ENCODE data around the gene MBD6. TPM values are rescaled to one million over a fixed set of nuclear protein-coding genes. Genes with fewer than 3 reads are reported as not detected.
A peak's percentile ranks its signal among the peaks of the same experiment; 100 is the strongest.

MBD6 gene
- total and polyA plus RNA-seq, 9 donors: 11.0 to 55.5 (median 32.9) TPM

GRCh38 chr12:57539134-57539768, 16.6 kb downstream of the MBD6 start:
- Histone ChIP-seq H3K27ac (ENCODE audit: low read length) (no peak overlapping the region), H3K9me3 (replicated peaks; ENCODE audit: control insufficient read depth, low read depth, low read length) (no peaks in the 10 kb centered on the region), H3K36me3 (ENCODE audit: control insufficient read depth, insufficient read depth, low read length) (peaks cover 65% of the 10 kb centered on the region), H3K4me3 (ENCODE audit: low read length) (no peak overlapping the region), H3K4me1 (ENCODE audit: control insufficient read depth, insufficient read depth, low read length) (no peaks in the 10 kb centered on the region), H3K27me3 (ENCODE audit: control insufficient read depth, insufficient read depth, low read length) (no peaks in the 10 kb centered on the region)
- WGBS (ENCODE audit: insufficient coverage): 86% methylated on average over 2 of the region's 5 CpGs
- DNase-seq: no peak

DNA sequence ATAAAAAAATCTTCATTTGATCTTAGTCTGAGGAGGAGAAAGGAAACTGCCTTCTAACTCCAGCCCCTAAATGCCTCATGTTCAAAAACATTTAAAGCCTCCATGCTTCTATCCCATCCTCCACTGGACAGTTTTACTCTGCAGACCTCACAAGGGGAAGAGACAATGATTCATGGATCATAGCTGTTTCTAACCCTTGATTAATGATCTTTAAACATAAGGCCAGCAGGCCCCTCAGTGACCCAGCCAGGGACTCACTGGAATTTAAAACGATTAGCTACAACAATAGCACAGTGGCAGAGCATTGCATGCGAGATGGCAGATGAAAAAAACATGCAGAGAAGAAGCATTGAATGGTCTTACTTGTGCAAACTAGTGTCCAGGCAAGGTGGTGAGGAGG, 18.4 kb downstream of the MBD6 start:
- H3K4me1 ChIP-seq (ENCODE audit: control insufficient read depth, insufficient read depth, low read length): peaks cover 5% of the 10 kb centered on the region
- no peak overlapping the region for H3K4me3 ChIP-seq (ENCODE audit: low read length)
- H3K36me3 ChIP-seq (ENCODE audit: control insufficient read depth, insufficient read depth, low read length): peaks cover 48% of the 10 kb centered on the region
- no peaks in the 10 kb centered on the region for H3K9me3 ChIP-seq (replicated peaks; ENCODE audit: control insufficient read depth, low read depth, low read length)
- no peaks in the 10 kb centered on the region for H3K27me3 ChIP-seq (ENCODE audit: control insufficient read depth, insufficient read depth, low read length)
- no peak overlapping the region for H3K27ac ChIP-seq (ENCODE audit: low read length)
- WGBS (ENCODE audit: insufficient coverage): 80% methylated on average over 1 of the region's 2 CpGs
- no peak for DNase-seq

DNA sequence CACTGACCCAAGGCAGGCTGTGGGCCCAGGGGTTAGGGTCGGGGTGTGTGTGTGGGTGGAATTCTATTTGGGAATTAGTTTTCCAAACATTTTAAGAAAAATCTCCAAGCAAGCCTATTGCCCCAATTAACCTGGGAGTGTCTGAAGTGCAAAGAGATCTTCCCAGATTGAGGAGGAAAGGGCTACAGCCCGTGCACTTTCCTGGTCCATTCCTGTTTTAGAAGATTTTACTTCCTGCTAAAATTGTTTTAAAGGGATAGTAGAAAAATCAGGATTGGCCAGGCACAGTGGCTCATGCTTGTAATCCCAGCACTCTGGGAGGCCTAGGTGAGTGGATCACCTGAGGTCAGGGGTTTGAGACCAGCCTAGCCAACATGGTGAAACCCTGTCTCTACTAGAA, 19.1 kb downstream of the MBD6 start:
- no peaks in the 10 kb centered on the region for H3K27me3 ChIP-seq (ENCODE audit: control insufficient read depth, insufficient read depth, low read length)
- no peak for DNase-seq
- H3K9me3 ChIP-seq (replicated peaks; ENCODE audit: control insufficient read depth, low read depth, low read length): no peaks in the 10 kb centered on the region
- H3K36me3 ChIP-seq (ENCODE audit: control insufficient read depth, insufficient read depth, low read length): peaks cover 41% of the 10 kb centered on the region
- H3K4me1 ChIP-seq (ENCODE audit: control insufficient read depth, insufficient read depth, low read length): peaks cover 10% of the 10 kb centered on the region
- H3K27ac ChIP-seq (ENCODE audit: low read length): no peak overlapping the region
- WGBS (ENCODE audit: insufficient coverage): 57% methylated on average over 1 of the region's 2 CpGs
- no peak overlapping the region for H3K4me3 ChIP-seq (ENCODE audit: low read length)

- Histone ChIP-seq H3K27ac (ENCODE audit: low read length) (no peak overlapping the region), H3K27me3 (ENCODE audit: control insufficient read depth, insufficient read depth, low read length) (peaks cover 4% of the 10 kb centered on the region), H3K9me3 (replicated peaks; ENCODE audit: control insufficient read depth, low read depth, low read length) (no peaks in the 10 kb centered on the region), H3K36me3 (ENCODE audit: control insufficient read depth, insufficient read depth, low read length) (peaks cover 25% of the 10 kb centered on the region), H3K4me1 (ENCODE audit: control insufficient read depth, insufficient read depth, low read length) (peaks cover 10% of the 10 kb centered on the region), H3K4me3 (ENCODE audit: low read length) (no peak overlapping the region)
- no peak for DNase-seq
- WGBS (ENCODE audit: insufficient coverage): 90% methylated on average over 1 of the region's 2 CpGs
These were observed 21.0 kb downstream of the MBD6 start for GRCh38 chr12:57543581-57543980.

DNA sequence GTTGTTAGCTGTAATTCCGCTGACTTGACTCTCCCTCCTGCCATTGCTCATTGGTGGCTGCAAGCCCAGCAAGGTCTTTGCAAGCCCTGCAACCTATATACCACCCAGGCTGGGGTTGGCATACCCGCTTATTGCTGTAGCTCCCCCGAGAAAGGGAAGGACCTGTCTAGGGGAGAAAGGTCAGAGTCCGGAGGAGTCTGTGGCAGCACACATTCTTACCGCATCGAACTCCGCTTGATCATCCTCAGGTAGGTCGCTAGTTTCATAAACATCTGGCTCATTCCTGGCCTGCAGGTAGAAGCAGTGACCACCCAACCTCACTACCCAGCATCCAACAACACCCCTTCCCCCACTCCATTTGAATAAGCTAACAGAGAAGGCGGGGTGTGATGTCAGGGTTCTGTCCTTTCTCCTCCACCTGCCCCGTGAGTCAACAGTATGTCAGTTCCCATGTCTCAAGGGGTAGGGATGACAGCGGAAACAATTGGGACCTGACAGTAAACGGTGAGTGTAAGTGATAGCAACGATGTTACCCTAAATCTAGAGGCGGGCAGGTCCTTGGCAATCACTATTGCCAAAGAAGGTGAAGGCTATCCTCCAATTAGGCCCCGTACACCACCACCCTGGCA, 23.3 kb downstream of the MBD6 start:
- Histone ChIP-seq H3K27me3 (ENCODE audit: control insufficient read depth, insufficient read depth, low read length) (peaks cover 27% of the 10 kb centered on the region), H3K4me1 (ENCODE audit: control insufficient read depth, insufficient read depth, low read length) (peaks cover 13% of the 10 kb centered on the region), H3K4me3 (ENCODE audit: low read length) (peak overlapping the region; percentile 99), H3K36me3 (ENCODE audit: control insufficient read depth, insufficient read depth, low read length) (peaks cover 13% of the 10 kb centered on the region), H3K9me3 (replicated peaks; ENCODE audit: control insufficient read depth, low read depth, low read length) (no peaks in the 10 kb centered on the region), H3K27ac (ENCODE audit: low read length) (peak overlapping the region; percentile 78)
- DNase-seq: no peak
- 67% methylated on average over 7 of the region's 15 CpGs for WGBS (ENCODE audit: insufficient coverage)

- Histone ChIP-seq H3K27ac (ENCODE audit: low read length) (peak within 1 kb of the TSS; percentile 78), H3K4me1 (ENCODE audit: control insufficient read depth, insufficient read depth, low read length) (peaks cover 13% of the 10 kb centered on the region), H3K36me3 (ENCODE audit: control insufficient read depth, insufficient read depth, low read length) (peaks cover 5% of the 10 kb centered on the region), H3K4me3 (ENCODE audit: low read length) (peak within 1 kb of the TSS; percentile 99), H3K27me3 (ENCODE audit: control insufficient read depth, insufficient read depth, low read length) (peaks cover 33% of the 10 kb centered on the region), H3K9me3 (replicated peaks; ENCODE audit: control insufficient read depth, low read depth, low read length) (no peaks in the 10 kb centered on the region)
- under 1% methylated on average over 56 of the region's 56 CpGs for WGBS (ENCODE audit: insufficient coverage)
- DNase-seq: peak; percentile 99
These were observed 24.0 kb downstream of the MBD6 start, which contains the start of gene DCTN2 for GRCh38 chr12:57546438-57547287. Gene DCTN2, minus strand, starts transcription at chr12:57547192. Its CDS starts 129 bp downstream, at chr12:57547063.

DNA sequence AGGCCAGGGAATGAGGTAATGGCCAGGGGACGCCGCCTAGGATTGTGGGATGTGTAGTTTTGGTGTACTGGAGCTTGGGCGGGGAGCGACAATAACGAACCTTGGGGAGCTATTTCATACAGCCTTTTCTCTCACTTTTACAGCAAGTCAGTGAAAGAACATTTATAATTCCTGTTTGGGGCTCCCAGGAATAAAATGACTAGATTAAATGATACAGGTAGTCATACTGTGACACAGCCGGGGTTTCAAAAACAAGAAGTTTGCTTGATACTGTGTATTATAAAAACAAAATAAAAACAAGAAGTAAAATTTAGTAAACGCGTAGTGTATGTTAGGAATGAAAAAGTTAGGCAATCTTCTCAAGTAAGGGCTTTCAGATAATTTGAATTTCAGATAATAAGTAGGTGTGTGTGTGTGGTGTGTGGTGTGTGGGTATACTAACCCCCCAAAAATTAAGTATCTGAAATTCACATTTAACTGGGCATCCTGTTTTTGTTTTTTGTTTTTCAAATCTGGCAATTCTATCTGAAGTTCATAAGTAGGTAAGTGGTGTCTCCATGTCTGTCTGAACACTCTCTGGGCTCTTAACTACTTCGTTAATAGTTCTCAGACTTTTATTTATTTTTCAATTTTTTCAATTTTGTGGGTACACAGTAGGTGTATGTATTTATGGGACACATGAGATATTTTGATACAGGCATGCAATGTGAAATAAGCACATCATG, 24.8 kb downstream of the MBD6 start:
- Histone ChIP-seq H3K27me3 (ENCODE audit: control insufficient read depth, insufficient read depth, low read length) (peaks cover 41% of the 10 kb centered on the region), H3K4me1 (ENCODE audit: control insufficient read depth, insufficient read depth, low read length) (peaks cover 13% of the 10 kb centered on the region), H3K36me3 (ENCODE audit: control insufficient read depth, insufficient read depth, low read length) (peaks cover 2% of the 10 kb centered on the region), H3K27ac (ENCODE audit: low read length) (no peak overlapping the region), H3K9me3 (replicated peaks; ENCODE audit: control insufficient read depth, low read depth, low read length) (no peaks in the 10 kb centered on the region), H3K4me3 (ENCODE audit: low read length) (peak overlapping the region; percentile 99)
- no CpG with 5 or more reads among the region's 9 CpGs for WGBS (ENCODE audit: insufficient coverage)
- DNase-seq: no peak

DNA sequence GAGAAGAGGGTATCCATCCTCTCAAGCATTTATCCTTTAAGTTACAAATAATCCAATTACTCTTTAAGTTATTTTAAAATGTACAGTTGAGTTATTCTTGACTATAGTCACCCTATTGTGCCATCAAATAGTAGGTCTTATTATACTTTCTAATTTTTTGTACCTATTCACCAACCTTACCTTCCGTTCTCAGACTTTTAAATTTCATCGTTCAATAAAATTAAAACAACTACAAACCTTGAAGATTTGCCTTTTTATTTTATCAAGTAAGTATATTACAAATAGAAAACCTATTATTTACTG, 25.3 kb downstream of the MBD6 start:
- H3K4me1 ChIP-seq (ENCODE audit: control insufficient read depth, insufficient read depth, low read length): peaks cover 13% of the 10 kb centered on the region

GRCh38 chr12:57548488-57548887, 25.9 kb downstream of the MBD6 start:
- Histone ChIP-seq H3K9me3 (replicated peaks; ENCODE audit: control insufficient read depth, low read depth, low read length) (no peaks in the 10 kb centered on the region), H3K4me1 (ENCODE audit: control insufficient read depth, insufficient read depth, low read length) (peaks cover 13% of the 10 kb centered on the region), H3K27me3 (ENCODE audit: control insufficient read depth, insufficient read depth, low read length) (peaks cover 51% of the 10 kb centered on the region), H3K4me3 (ENCODE audit: low read length) (no peak overlapping the region), H3K27ac (ENCODE audit: low read length) (no peak overlapping the region), H3K36me3 (ENCODE audit: control insufficient read depth, insufficient read depth, low read length) (peaks cover under 1% of the 10 kb centered on the region)
- WGBS (ENCODE audit: insufficient coverage): no CpG with 5 or more reads among the region's 2 CpGs
- DNase-seq: no peak

More for the DNA sequence above, 25.3 kb downstream of the MBD6 start:
- no peak for DNase-seq
- Histone ChIP-seq H3K36me3 (ENCODE audit: control insufficient read depth, insufficient read depth, low read length) (peaks cover 2% of the 10 kb centered on the region), H3K4me3 (ENCODE audit: low read length) (no peak overlapping the region), H3K27me3 (ENCODE audit: control insufficient read depth, insufficient read depth, low read length) (peaks cover 46% of the 10 kb centered on the region), H3K9me3 (replicated peaks; ENCODE audit: control insufficient read depth, low read depth, low read length) (no peaks in the 10 kb centered on the region), H3K27ac (ENCODE audit: low read length) (no peak overlapping the region)
- WGBS (ENCODE audit: insufficient coverage): no CpG with 5 or more reads among the region's 2 CpGs

Measured in muscle of leg (tissue), 11 donors.